OCI-LY1 (cell line): ENCODE data around the gene PPP1CA.

Experiments
- EZH2 ChIP-seq: fragments of 200-600 bp; sonication (generic), shearing (Covaris generic); IDR thresholded peaks from 2 replicates; pipeline ENCODE4 v1.8.0; 2017; ENCODE audit warnings: borderline replicate concordance, mixed run types, mild to moderate bottlenecking, antibody characterized with exemption, low read length, moderate library complexity, mixed read lengths
- TF ChIP-seq, protein P1 (sequence below): fragments of 200-600 bp; sonication (generic), shearing (Covaris generic); IDR thresholded peaks from 2 replicates; pipeline ENCODE4 v1.5.1; 2017; ENCODE audit warnings: mild to moderate bottlenecking, antibody characterized with exemption, low read length, moderate library complexity, mixed read lengths

DNA sequence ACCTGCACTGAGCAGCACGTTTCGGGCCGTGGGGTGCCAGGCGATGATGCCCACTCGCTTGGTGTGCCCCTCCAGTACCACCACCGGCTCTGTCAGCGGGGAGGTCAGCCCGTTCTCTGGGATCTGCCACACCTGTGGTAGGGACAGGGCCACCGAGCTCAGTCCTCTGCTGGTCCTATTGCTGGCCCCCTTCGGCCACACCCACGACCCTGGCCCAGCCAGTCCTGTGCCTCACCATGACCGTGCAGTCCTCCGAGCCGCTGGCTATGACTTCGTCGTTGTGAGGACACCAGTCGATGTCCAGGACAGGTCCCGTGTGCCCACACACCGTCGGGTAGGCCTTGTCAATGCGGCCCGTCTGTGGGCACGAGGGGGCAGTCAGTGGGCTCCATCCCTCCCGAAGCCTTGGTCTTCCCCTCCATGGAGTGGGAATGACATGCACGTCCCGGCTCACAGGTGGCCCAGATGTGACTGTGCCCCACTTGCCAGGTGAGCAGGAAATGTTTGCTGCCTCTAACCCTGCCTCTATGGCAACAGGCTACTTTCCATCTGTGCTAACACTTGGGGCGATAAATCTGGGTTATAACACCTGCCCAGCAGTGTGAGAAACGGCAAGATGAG, 40.2 kb upstream of the PPP1CA start:
- TF ChIP-seq, protein P1, sequence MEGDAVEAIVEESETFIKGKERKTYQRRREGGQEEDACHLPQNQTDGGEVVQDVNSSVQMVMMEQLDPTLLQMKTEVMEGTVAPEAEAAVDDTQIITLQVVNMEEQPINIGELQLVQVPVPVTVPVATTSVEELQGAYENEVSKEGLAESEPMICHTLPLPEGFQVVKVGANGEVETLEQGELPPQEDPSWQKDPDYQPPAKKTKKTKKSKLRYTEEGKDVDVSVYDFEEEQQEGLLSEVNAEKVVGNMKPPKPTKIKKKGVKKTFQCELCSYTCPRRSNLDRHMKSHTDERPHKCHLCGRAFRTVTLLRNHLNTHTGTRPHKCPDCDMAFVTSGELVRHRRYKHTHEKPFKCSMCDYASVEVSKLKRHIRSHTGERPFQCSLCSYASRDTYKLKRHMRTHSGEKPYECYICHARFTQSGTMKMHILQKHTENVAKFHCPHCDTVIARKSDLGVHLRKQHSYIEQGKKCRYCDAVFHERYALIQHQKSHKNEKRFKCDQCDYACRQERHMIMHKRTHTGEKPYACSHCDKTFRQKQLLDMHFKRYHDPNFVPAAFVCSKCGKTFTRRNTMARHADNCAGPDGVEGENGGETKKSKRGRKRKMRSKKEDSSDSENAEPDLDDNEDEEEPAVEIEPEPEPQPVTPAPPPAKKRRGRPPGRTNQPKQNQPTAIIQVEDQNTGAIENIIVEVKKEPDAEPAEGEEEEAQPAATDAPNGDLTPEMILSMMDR: no peak
- no peak for TF ChIP-seq EZH2
